ENCODE measurements around the gene CRB1.
"Not testable (repeated sequence)": the region's sequence is repeated elsewhere in the genome, so short reads cannot be mapped to it uniquely, and the experiment has no call there.

CRB1 gene

GRCh38 chr1:197399755-197400521, 131.9 kb downstream of the CRB1 start:
- no peak for DNase-seq (ENCODE audit: low read depth in 2 of 2)

- DNase-seq (ENCODE audit: low read depth in 2 of 2), result no peak
Measured at GRCh38 chr1:197400522-197400902, 132.5 kb downstream of the CRB1 start.

DNA sequence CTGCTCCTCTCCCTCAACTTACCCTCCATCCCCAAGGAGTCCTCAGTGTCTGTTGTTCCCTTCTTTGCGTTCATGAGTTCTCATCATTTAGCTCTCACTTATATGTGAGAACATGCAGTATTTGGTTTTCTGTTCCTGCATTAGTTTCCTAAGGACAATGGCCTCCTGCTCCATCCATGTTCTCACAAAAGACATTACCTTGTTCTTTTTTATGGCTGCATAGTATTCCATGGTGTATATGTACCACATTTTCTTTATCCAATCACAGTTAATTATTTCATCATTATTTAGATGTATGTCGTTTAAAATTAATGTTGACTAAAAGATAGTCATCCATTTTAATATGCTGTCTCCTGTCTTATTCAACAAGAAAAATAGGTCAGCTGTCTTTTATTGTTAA, 134.1 kb downstream of the CRB1 start:
- DNase-seq (ENCODE audit: low read depth in 2 of 2), result no peak

GRCh38 chr1:197404774-197405173, 136.7 kb downstream of the CRB1 start:
- DNase-seq (ENCODE audit: low read depth in 2 of 2), result not testable (repeated sequence)

DNA sequence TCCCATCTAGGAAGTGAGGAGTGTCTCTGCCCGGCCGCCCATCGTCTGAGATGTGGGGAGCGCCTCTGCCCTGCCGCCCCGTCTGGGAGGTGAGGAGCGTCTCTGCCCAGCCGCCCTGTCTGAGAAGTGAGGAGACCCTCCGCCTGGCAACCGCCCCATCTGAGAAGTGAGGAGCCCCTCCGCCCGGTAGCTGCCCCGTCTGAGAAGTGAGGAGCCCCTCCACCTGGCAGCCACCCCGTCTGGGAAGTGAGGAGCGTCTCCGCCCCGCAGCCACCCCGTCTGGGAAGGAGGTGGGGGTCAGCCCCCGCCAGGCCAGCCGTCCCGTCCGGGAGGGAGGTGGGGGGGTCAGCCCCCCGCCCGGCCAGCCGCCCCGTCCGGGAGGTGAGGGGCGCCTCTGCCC, 137.6 kb downstream of the CRB1 start:
- DNase-seq (ENCODE audit: low read depth in 2 of 2), result not testable (repeated sequence)

DNA sequence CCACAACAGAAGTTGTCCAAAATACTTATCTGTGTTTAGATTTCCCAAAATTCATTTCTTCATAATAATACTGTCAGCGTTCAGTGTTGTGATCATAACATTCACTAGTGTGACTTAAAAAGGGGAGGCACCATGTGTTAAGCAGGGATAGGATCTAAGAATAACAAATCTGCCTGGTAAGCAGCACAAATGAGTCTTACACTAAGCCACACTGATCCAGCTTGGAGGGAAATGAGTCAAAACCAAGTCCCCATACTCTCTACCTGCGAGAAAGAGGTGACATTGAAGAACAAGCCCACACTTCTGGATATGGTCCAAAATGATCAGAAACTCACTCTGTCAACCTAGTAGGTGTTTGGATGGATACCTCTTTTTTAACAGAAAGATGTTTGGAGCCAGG, 145.5 kb downstream of the CRB1 start:
- no peak for DNase-seq (ENCODE audit: low read depth in 2 of 2)

DNA sequence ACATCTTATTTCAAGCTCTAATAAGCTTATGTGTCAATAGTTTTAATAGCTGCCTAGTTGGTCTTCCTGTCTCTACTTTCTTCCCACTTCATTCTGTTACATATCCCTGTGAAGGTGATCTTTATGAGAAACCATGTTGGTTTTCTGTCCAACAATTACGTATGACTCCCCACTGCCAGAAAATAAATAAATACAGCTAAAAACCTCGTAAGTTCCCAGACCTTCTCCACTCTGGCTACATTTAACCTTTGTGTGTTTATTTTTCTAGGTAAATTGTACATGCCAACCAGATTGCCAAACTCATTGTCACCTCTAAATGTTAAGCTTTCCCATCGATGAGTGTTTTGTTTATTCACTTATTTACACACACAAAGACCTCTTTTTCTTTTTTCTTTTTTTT, 147.2 kb downstream of the CRB1 start:
- DNase-seq (ENCODE audit: low read depth in 2 of 2), result no peak

- DNase-seq (ENCODE audit: low read depth in 2 of 2), result no peak
Measured at GRCh38 chr1:197418693-197419092, 150.6 kb downstream of the CRB1 start.

- DNase-seq (ENCODE audit: low read depth in 2 of 2), result no peak
Measured at GRCh38 chr1:197422993-197423392, 154.9 kb downstream of the CRB1 start.

- DNase-seq (ENCODE audit: low read depth in 2 of 2), result no peak
Measured at GRCh38 chr1:197424380-197424779, 156.3 kb downstream of the CRB1 start.

DNA sequence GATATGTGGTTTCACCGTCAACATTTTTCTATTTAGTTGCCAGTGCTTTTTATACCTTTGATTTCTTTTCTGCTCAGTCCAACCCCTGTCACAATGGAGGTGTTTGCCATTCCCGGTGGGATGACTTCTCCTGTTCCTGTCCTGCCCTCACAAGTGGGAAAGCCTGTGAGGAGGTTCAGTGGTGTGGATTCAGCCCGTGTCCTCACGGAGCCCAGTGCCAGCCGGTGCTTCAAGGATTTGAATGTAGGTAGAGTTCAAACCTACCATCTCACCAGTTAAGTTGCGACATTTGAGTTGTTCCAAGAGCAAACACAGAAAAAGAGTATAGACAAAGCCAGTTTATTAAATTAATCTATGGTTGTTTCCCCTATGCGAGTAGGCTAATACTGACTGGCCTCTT, 161.3 kb downstream of the CRB1 start:
- no peak for DNase-seq (ENCODE audit: low read depth in 2 of 2)

DNA sequence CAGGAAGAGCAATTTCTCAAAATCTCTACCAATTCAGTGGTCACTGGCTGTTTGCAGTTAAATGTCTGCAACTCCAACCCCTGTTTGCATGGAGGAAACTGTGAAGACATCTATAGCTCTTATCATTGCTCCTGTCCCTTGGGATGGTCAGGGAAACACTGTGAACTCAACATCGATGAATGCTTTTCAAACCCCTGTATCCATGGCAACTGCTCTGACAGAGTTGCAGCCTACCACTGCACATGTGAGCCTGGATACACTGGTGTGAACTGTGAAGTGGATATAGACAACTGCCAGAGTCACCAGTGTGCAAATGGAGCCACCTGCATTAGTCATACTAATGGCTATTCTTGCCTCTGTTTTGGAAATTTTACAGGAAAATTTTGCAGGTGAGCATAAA, 167.2 kb downstream of the CRB1 start:
- DNase-seq (ENCODE audit: low read depth in 2 of 2), result no peak

DNA sequence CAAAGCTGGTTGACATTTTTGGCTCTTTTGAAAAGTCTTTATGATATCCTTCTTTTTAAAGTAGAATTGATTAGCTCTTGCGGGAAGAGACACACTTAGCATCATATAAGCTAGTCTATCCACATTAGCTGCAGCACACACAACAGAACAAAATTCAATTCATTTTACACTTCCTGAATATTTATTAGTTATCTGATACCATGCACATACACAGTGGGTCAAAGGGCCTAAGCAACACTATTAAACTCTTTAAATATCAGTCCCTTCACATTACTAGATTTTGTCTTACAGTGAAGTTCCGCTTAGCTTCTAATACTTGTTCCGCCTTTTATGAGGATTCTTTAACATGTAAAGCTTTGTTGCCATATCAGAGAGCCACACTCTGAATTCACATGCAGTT, 169.5 kb downstream of the CRB1 start:
- no peak for DNase-seq (ENCODE audit: low read depth in 2 of 2)

GRCh38 chr1:197438010-197438790, 170.1 kb downstream of the CRB1 start:
- no peak for DNase-seq (ENCODE audit: low read depth in 2 of 2)

DNA sequence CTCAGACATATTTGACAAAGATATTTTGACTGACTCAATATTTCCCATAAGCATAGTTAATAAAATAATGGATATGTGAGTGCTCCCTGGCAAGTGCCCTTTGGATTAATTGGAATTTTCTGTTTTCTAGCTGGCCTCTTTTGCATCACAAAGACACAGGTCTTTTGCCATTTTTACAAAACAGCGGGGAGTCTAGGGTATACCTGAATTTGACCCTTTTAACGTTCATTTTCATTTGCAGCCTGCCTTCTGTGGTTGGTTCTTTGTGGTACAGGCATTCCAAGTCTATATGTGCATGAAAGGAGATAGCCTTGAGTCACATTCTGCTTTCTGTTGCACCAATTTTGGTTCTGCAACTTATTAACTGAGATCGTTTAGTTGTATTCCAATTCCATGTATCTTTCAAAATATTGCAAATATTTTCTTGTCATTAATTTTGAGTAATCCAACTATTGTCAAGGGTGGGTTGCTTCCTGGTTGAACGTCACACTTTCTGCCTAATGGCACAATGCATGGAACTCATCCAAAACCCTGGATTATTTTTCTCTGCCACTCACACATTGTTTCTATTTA, 171.7 kb downstream of the CRB1 start:
- DNase-seq (ENCODE audit: low read depth in 2 of 2), result no peak

- no peak for DNase-seq (ENCODE audit: low read depth in 2 of 2)
Measured at GRCh38 chr1:197440715-197441114, 172.7 kb downstream of the CRB1 start.

GRCh38 chr1:197441999-197442414, 174.0 kb downstream of the CRB1 start:
- no peak for DNase-seq (ENCODE audit: low read depth in 2 of 2)

- no peak for DNase-seq (ENCODE audit: low read depth in 2 of 2)
Measured at GRCh38 chr1:197444755-197445154, 176.7 kb downstream of the CRB1 start.

DNA sequence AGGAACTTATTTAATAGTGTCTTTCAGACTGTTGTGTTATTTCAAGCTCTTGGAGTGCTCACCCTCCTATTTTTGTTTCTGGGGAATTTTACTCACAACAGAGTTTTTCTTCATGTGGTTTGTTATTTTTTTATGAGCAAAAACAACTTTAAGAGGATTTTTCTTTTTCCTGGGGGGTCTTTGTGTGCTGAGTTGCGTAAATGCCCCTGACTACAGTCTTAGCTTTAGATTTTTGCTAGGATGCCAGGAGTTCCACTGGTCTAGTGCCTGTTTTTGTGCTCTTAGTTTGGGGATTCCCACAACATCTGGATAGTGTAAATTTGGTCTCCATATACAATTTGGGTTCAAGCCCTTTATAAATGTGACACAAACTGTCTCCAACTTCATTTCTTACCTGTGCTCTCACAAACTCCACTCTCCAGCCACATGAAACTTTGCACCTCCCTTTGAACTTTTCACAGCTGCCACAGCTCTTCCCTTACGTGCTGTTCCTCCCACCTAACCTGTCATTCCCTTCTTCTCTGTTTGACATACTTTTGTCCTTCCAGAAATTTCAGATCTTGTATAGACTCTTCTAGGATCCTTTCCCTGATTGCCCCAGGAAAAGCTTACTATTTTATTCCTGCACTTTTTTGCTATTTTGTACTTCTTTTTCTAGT, 180.2 kb downstream of the CRB1 start:
- no peak for DNase-seq (ENCODE audit: low read depth in 2 of 2)

DNA sequence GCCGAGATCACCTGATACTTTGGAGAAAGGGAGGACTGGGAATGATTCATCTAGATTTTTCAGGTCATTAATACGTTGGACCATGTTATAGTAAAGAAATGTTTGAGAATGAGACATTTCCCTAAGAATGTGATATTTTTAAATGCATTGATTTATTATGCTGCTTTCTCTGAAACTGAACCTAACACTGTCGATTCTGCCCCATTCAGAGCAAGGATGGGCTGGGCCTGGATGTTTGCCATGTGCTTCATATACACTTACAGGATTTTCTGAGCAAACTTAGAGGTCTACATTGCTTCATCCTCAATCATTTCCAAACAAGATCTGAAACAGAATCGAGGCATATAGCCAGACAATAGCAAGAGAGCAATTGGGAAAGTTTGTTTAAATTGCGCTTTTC, 183.3 kb downstream of the CRB1 start:
- no peak for DNase-seq (ENCODE audit: low read depth in 2 of 2)

GRCh38 chr1:197453376-197454058, 185.5 kb downstream of the CRB1 start:
- DNase-seq (ENCODE audit: low read depth in 2 of 2), result no peak

- DNase-seq (ENCODE audit: low read depth in 2 of 2), result no peak
Measured at GRCh38 chr1:197462539-197462938, 194.5 kb downstream of the CRB1 start.
